HFFc6 (cell line): ENCODE measurements around the gene HMCN1. TPM values are rescaled to one million over a fixed set of nuclear protein-coding genes. Genes with fewer than 3 reads are reported as not detected.
A peak's percentile ranks its signal among the peaks of the same experiment; 100 is the strongest.
"Not testable (repeated sequence)": the region's sequence is repeated elsewhere in the genome, so short reads cannot be mapped to it uniquely, and the experiment has no call there.

ENCODE experiments used
- DNase-seq: peaks from one replicate; pipeline ENCODE4 v3.0.0-alpha.2; 2018
- H3K27ac Mint-ChIP-seq: 2 replicates; pipeline ENCODE4 v1.8.0; 2020; ENCODE audit warnings: mild to moderate bottlenecking, mixed read lengths
- H3K27me3 Mint-ChIP-seq: 2 replicates; pipeline ENCODE4 v1.8.0; 2021; ENCODE audit warnings: mild to moderate bottlenecking, moderate library complexity, mixed read lengths; ENCODE audit not compliant: insufficient read depth
- H3K36me3 Mint-ChIP-seq: 2 replicates; pipeline ENCODE4 v1.8.0; 2021; ENCODE audit warnings: low read depth, mixed read lengths
- H3K4me1 Mint-ChIP-seq: 2 replicates; pipeline ENCODE4 v1.8.0; 2020; ENCODE audit warnings: low read depth, mixed read lengths
- H3K4me3 Mint-ChIP-seq: 2 replicates; pipeline ENCODE4 v1.8.0; 2020; ENCODE audit warnings: mild to moderate bottlenecking, moderate library complexity, mixed read lengths
- H3K9me3 Mint-ChIP-seq: 2 replicates; pipeline ENCODE4 v1.8.0; 2020; ENCODE audit warnings: mild to moderate bottlenecking, mixed read lengths
- total RNA-seq, 6 experiments: library from RNA; stranded (reverse); fragmentation: NEBNext Ultra II Directional; extraction: Animal tissue kit (Norgen Biotek cat#: 25700); gene quantifications; 2 replicates in 1 of 6; 3 replicates in 5 of 6; pipeline ENCODE4 v1.2.3, GENCODE V29; 2021
- TF ChIP-seq, protein P1 (sequence below): fragments of 200-600 bp; sonication (generic); IDR thresholded peaks from 2 replicates; pipeline ENCODE4 v1.5.0; 2021; ENCODE audit warnings: antibody characterized with exemption, mild to moderate bottlenecking

HMCN1 gene
- total RNA-seq, 6 experiments from 2014 or later = 1.2 to 1.8 (median 1.5) TPM

DNA sequence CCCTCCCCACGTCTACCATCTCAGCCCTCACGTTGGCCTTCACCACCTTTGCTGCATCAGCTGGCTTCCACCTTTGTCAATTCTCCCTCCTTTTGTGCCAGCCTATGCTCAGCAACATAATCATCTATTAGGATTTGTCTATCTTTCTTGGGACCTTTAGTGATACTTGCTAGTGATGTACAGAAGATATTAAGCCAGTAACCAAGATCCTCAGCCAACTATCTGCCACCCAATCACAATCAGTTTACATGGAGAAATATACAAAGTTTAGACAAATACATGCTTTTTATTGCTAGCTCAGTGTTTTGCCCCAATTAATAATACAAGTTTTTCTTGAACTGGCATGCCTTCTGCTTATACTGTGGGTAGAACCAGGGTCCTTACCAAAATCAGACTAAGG, 468.6 kb downstream of the HMCN1 start:
- Mint-ChIP-seq H3K27ac (peak overlapping the region; percentile 20; the same call in 1 of the 2 replicates), H3K27me3 (no peaks in the 10 kb centered on the region; the same call in 1 of the 2 replicates), H3K9me3 (no peaks in the 10 kb centered on the region), H3K36me3 (0 out of 2 replicates have a peak, but pooled peaks cover 5% of the 10 kb centered on the region), H3K4me1 (peaks cover 53% of the 10 kb centered on the region), H3K4me3 (no peak overlapping the region)
- no peak for DNase-seq
- TF ChIP-seq, protein P1, sequence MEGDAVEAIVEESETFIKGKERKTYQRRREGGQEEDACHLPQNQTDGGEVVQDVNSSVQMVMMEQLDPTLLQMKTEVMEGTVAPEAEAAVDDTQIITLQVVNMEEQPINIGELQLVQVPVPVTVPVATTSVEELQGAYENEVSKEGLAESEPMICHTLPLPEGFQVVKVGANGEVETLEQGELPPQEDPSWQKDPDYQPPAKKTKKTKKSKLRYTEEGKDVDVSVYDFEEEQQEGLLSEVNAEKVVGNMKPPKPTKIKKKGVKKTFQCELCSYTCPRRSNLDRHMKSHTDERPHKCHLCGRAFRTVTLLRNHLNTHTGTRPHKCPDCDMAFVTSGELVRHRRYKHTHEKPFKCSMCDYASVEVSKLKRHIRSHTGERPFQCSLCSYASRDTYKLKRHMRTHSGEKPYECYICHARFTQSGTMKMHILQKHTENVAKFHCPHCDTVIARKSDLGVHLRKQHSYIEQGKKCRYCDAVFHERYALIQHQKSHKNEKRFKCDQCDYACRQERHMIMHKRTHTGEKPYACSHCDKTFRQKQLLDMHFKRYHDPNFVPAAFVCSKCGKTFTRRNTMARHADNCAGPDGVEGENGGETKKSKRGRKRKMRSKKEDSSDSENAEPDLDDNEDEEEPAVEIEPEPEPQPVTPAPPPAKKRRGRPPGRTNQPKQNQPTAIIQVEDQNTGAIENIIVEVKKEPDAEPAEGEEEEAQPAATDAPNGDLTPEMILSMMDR = no peak

DNA sequence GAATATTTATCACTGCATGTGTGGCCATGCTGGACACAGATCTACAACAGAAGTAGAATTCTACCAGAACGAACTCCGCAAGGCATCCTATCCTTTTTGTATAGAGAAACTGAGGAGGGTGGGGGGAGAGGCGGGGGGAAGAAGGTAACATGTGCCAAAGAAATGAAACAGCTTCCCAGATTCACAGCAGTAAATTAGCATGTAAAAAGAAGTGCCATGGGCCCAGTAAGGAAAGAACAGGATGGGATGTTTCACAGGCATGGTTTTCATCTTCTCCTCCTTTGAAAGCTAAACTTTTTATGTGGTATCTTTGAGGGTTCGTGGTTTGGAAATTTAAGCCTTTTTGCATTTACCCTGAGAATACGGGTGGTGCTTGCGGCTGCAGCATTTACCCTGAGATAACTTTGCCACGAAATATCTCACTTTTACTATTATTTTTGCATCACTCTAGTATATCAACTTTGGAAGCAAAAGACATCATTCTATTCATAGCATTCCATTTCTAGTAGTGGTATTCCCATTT, 471.9 kb downstream of the HMCN1 start:
- Mint-ChIP-seq H3K4me3 (no peak overlapping the region), H3K9me3 (peaks cover 7% of the 10 kb centered on the region), H3K27ac (no peak overlapping the region), H3K36me3 (peaks cover 10% of the 10 kb centered on the region), H3K27me3 (no peaks in the 10 kb centered on the region; the same call in 1 of the 2 replicates), H3K4me1 (peaks cover 53% of the 10 kb centered on the region)
- TF ChIP-seq, protein P1 = no peak
- no peak for DNase-seq

DNA sequence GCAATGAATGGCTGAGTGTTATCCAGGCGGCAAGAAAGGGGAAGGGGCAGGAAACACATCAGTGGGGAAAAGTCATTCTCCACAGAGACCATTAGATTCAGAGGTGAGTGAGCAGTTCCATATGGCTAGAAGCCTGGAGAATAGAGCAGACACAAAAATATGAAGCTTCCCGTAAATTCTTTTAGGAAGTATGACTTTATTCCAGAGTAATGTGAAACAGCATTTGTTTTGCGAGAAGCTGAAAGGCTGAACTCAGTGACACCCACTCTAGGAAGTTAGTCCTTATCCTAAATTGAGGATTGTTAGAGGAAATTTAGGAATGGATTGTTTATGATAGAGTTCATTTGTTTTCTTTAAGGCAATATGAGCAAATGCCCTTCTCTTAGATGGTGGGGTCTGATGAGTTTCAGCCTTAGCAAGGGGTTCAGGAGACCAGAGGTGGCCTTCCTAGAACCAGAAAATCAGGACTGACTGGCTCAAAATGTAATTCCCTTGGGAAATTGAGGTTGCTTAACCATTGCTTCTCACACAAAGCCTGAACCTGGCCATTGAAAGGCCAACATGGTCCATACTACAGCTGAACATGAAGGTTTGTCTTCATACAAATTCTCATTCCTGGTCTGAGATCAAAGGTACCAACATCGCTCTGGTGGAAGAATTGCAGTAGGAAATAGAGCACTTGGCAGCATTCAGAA, 473.3 kb downstream of the HMCN1 start:
- TF ChIP-seq, protein P1 = no peak
- Mint-ChIP-seq H3K27ac (peak overlapping the region; percentile 63; the same call in 1 of the 2 replicates), H3K4me1 (peaks cover 42% of the 10 kb centered on the region), H3K9me3 (peaks cover 7% of the 10 kb centered on the region), H3K27me3 (no peaks in the 10 kb centered on the region; the same call in 1 of the 2 replicates), H3K36me3 (peaks cover 10% of the 10 kb centered on the region), H3K4me3 (no peak overlapping the region)
- DNase-seq = no peak

DNA sequence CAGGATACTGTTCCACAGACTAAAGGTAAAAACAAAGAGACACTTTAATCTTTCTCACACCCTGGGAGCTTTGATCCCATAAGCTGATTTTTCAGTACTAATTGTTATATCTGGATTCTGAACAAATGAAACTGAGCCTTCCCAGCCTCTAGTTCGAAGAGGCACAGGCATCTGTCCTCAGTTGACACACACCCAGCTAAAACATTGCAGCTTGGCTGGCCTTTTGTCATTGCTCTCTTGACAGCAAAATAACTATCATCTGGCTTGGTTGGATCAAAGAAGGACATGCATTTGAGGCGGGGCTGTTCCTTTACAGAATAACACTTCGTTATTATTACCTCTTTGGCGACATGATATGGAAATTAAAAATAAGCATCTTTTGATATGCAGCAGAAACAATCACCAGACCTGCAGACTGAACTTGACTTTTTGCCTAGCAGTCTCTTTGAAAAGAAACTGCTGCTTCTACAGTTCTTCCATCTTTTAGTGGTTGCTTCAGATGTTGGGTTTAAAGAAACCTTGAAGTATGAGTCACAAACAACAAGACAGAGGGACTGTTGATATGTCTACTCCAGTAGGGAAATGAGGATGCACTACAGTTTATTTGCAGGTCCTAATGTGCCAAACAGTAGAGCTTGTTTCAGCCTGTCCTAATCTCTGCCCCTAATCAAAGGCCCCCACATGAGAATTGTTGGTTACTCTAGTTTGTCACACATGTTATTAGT, 474.4 kb downstream of the HMCN1 start:
- TF ChIP-seq, protein P1 = no peak
- H3K27ac Mint-ChIP-seq = no peak overlapping the region
- no peaks in the 10 kb centered on the region for H3K27me3 Mint-ChIP-seq
- DNase-seq = no peak
- H3K4me3 Mint-ChIP-seq = no peak overlapping the region
- H3K4me1 Mint-ChIP-seq = peaks cover 43% of the 10 kb centered on the region
- peaks cover 10% of the 10 kb centered on the region for H3K36me3 Mint-ChIP-seq
- peaks cover 7% of the 10 kb centered on the region for H3K9me3 Mint-ChIP-seq

DNA sequence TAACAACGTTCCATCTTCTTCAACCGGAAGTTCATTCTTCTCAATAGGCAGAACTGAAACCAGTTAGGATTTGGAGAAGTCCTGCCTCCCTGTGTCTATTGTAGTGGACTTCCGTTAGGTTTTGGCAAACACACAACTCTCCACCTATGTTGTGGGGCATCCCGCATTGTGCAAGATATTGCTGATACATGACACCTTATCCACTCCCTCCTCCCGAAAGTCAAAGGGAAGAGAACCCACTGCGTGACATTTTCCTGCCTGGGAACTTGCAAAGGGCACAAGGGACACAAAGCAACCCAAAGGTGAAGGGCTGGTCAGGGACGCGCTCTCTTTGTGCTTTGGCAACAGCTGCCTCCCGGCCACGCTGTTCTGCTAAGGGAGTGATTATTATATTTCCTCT, 476.1 kb downstream of the HMCN1 start:
- peaks cover 7% of the 10 kb centered on the region for H3K9me3 Mint-ChIP-seq
- H3K36me3 Mint-ChIP-seq = peaks cover 10% of the 10 kb centered on the region
- DNase-seq = no peak

DNA sequence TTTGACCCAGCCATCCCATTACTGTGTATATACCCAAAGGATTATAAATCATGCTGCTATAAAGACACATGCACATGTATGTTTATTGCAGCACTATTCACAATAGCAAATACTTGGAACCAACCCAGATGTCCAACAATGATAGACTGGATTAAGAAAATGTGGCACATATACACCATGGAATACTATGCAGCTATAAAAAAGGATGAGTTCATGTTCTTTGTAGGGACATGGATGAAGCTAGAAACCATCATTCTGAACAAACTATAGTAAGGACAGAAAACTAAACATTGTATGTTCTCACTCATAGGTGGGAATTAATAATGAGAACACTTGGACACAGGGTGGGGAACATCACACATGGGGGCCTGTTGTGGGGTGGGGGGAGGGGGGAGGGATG, 477.4 kb downstream of the HMCN1 start:
- DNase-seq, H3K4me3 Mint-ChIP-seq, H3K36me3 Mint-ChIP-seq, H3K27ac Mint-ChIP-seq, H3K9me3 Mint-ChIP-seq, H3K27me3 Mint-ChIP-seq: not testable (repeated sequence)
- H3K4me1 Mint-ChIP-seq = peaks cover 40% of the 10 kb centered on the region

More for the DNA sequence above, 476.1 kb downstream of the HMCN1 start:
- Mint-ChIP-seq H3K27ac (no peak overlapping the region), H3K27me3 (no peaks in the 10 kb centered on the region), H3K4me3 (no peak overlapping the region), H3K4me1 (peaks cover 48% of the 10 kb centered on the region)
- TF ChIP-seq, protein P1 = no peak
